ENCODE data around the gene CYB5RL.
A peak's percentile ranks its signal among the peaks of the same experiment; 100 is the strongest.

CYB5RL gene

DNA sequence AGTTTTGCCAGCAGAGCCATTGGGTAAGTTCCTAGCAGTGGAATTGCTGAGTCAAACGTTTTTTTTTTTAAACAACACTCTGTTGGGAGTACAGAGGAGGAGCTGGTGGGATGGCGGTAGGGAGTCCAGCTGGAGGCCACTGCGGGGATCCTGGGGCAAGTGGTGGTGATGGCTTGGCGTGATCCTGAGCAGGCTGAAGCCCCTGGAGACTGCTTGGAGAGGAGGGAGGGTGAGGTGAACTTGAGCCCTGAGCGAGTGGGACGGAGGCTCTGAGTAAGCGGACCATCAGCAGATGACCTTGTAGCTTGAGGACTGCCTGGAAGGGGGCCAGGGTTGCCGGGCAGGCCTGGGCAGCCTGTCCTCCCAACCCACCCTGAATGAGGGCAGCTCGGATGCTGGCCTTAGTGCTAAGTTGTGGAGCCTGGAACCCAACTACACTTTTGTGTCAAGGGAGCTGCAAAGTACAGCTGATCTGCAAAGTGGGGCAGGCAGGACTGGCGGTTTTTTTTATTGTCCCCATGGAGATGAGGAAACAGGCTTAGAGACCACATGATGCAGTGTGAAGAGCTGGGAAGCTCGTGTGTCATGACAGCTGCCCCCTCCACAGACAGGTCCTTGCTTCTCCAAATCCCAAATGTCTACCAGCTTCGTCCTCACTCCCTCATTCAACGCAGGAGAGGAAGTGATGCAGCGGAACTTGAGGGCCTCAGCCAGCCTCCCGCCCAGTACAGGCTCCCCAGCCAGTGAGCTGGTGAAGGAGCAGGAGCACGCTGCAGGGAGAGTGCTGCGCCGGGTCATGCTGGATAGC, 20.4 kb upstream of the CYB5RL start:
- Histone ChIP-seq H2BK120ac (ENCODE audit: low read depth, low read length) (no peak overlapping the region), H3K4me2 (ENCODE audit: low read length, poor library complexity, severe bottlenecking) (no peak overlapping the region), H3K9ac (ENCODE audit: low read length) (peak overlapping the region; percentile 75), H4K8ac (ENCODE audit: low read length) (peak overlapping the region; percentile 15), H3K18ac (ENCODE audit: low read depth in 1 of 2, low read length in 2 of 2) (peak overlapping the region in 1 of 2 experiments; percentile 16), H3K4ac (ENCODE audit: low read depth in 1 of 2, low read length in 2 of 2) (peak overlapping the region in 1 of 2 experiments; percentile 76), H2BK5ac (ENCODE audit: low read depth, low read length, poor library complexity, severe bottlenecking) (no peak overlapping the region), H3K9me3 (ENCODE audit: control insufficient read depth, low read length) (no peaks in the 10 kb centered on the region), H3K36me3 (ENCODE audit: control insufficient read depth in 1 of 2, insufficient read depth in 2 of 2, low read depth in 1 of 2, low read length in 2 of 2) (peaks cover 47 to 81% of the 10 kb centered on the region in 2 experiments), H2BK15ac (ENCODE audit: low read depth, poor library complexity, severe bottlenecking) (no peak overlapping the region), H4K91ac (ENCODE audit: low read length) (no peak overlapping the region), H2BK12ac (ENCODE audit: low read length in 2 of 2) (peak overlapping the region; percentile 30 to 85), H3K79me1 (replicated peaks; ENCODE audit: low read length, poor library complexity, severe bottlenecking) (peaks cover 7% of the 10 kb centered on the region), H3K27ac (ENCODE audit: low read length, poor library complexity, severe bottlenecking) (no peak overlapping the region), H3K4me3 (ENCODE audit: insufficient read depth in 1 of 2, low read depth in 1 of 2, low read length in 2 of 2) (peak overlapping the region in 1 of 2 experiments; percentile 65), H2AFZ (ENCODE audit: low read depth, low read length) (no peak overlapping the region), H3K4me1 (ENCODE audit: control insufficient read depth, insufficient read depth, low read depth, low read length) (peaks cover 17% of the 10 kb centered on the region), H2AK5ac (ENCODE audit: low read length, severe bottlenecking) (no peak overlapping the region), H3K14ac (ENCODE audit: low read length in 2 of 2) (peak overlapping the region in 1 of 2 experiments; percentile 57), H3K23ac (ENCODE audit: low read length in 2 of 2) (peak overlapping the region in 1 of 2 experiments; percentile 19), H3K27me3 (ENCODE audit: control insufficient read depth in 1 of 2, insufficient read depth in 1 of 2, low read length in 2 of 2) (no peaks in the 10 kb centered on the region)
- 70% methylated on average over 18 of the region's 18 CpGs for WGBS
- DNase-seq: peak; percentile 79

DNA sequence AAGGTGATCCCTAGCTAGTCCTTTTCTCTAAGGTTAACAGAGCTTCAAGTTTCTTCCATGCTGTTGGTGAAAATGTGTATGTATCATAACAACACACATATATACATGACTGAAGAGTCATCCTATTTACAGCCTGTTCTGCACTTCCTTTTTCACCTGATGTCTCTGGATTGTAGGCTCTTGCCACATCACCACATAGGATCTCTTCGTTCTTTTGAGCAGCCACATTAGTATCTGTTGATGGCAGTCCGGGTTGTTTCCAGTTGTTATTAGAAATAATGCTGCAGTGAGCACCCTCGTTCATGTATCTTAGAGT, 19.8 kb upstream of the CYB5RL start:
- Histone ChIP-seq H3K27me3 (ENCODE audit: control insufficient read depth in 1 of 2, insufficient read depth in 1 of 2, low read length in 2 of 2) (no peaks in the 10 kb centered on the region), H2BK12ac (ENCODE audit: low read length in 2 of 2) (no peak overlapping the region), H2BK120ac (ENCODE audit: low read depth, low read length) (no peak overlapping the region), H3K23ac (ENCODE audit: low read length in 2 of 2) (no peak overlapping the region), H3K4me3 (ENCODE audit: insufficient read depth in 1 of 2, low read depth in 1 of 2, low read length in 2 of 2) (peak overlapping the region in 1 of 2 experiments; percentile 65), H3K9ac (ENCODE audit: low read length) (peak overlapping the region; percentile 75), H3K27ac (ENCODE audit: low read length, poor library complexity, severe bottlenecking) (no peak overlapping the region), H3K9me3 (ENCODE audit: control insufficient read depth, low read length) (no peaks in the 10 kb centered on the region), H4K8ac (ENCODE audit: low read length) (no peak overlapping the region), H3K79me1 (replicated peaks; ENCODE audit: low read length, poor library complexity, severe bottlenecking) (peaks cover 7% of the 10 kb centered on the region), H2AFZ (ENCODE audit: low read depth, low read length) (no peak overlapping the region), H2BK15ac (ENCODE audit: low read depth, poor library complexity, severe bottlenecking) (no peak overlapping the region), H3K36me3 (ENCODE audit: control insufficient read depth in 1 of 2, insufficient read depth in 2 of 2, low read depth in 1 of 2, low read length in 2 of 2) (peaks cover 51 to 85% of the 10 kb centered on the region in 2 experiments), H2BK5ac (ENCODE audit: low read depth, low read length, poor library complexity, severe bottlenecking) (no peak overlapping the region), H3K18ac (ENCODE audit: low read depth in 1 of 2, low read length in 2 of 2) (peak overlapping the region in 1 of 2 experiments; percentile 50), H3K4me1 (ENCODE audit: control insufficient read depth, insufficient read depth, low read depth, low read length) (peaks cover 17% of the 10 kb centered on the region), H2AK5ac (ENCODE audit: low read length, severe bottlenecking) (no peak overlapping the region), H3K14ac (ENCODE audit: low read length in 2 of 2) (no peak overlapping the region), H3K4ac (ENCODE audit: low read depth in 1 of 2, low read length in 2 of 2) (no peak overlapping the region), H4K91ac (ENCODE audit: low read length) (no peak overlapping the region), H3K4me2 (ENCODE audit: low read length, poor library complexity, severe bottlenecking) (no peak overlapping the region)
- WGBS: 72% methylated on average over 3 of the region's 3 CpGs
- DNase-seq: no peak

DNA sequence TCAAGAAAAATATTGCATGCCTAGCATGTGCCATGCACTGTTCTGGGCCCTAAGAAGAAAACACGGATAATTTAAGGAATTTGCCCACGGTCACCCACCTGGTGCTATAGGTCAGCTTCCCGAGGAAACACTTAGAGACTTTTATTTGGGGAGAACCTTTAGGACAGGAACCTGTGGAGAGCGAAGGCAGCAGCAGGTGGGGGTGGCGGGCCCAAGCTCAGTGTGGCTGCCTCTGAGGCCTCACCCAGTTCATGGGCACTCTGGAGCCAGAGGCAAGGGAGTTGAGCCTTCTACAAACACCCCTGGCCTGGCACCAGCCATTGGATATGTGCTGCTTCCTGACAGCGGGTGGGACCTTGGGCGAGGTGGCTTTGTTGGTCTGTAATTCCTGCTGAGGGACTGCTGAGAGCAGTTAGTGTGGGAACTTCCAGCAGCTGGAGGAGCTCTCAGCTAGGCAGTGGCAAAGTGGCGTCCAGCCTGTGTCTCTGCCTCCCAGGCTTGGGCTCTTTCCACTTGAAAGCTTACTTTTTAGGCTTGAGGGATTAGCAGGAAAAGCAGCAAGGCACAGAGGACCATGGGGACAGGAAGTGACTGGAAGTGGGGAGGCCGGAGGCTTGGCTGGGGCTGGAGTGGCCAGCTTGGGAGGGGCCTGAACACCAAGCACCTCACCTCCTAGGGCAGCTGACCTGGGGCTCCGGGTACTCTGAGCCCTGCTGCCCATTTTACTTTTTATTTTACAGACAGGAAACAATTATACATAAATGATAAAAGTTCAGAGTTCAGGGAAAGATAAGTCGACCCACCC, 19.3 kb upstream of the CYB5RL start:
- peak overlapping the region in 1 of 2 experiments; percentile 57 for H3K4ac ChIP-seq (ENCODE audit: low read depth in 1 of 2, low read length in 2 of 2)
- DNase-seq: peak; percentile 67
- peaks cover 17% of the 10 kb centered on the region for H3K4me1 ChIP-seq (ENCODE audit: control insufficient read depth, insufficient read depth, low read depth, low read length)
- H4K8ac ChIP-seq (ENCODE audit: low read length): no peak overlapping the region
- H2AK5ac ChIP-seq (ENCODE audit: low read length, severe bottlenecking): no peak overlapping the region
- no peak overlapping the region for H4K91ac ChIP-seq (ENCODE audit: low read length)
- H2BK15ac ChIP-seq (ENCODE audit: low read depth, poor library complexity, severe bottlenecking): peak overlapping the region; percentile 60
- peaks cover 8% of the 10 kb centered on the region for H3K79me1 ChIP-seq (replicated peaks; ENCODE audit: low read length, poor library complexity, severe bottlenecking)
- H3K36me3 ChIP-seq (ENCODE audit: control insufficient read depth in 1 of 2, insufficient read depth in 2 of 2, low read depth in 1 of 2, low read length in 2 of 2): peaks cover 55 to 83% of the 10 kb centered on the region in 2 experiments
- H3K23ac ChIP-seq (ENCODE audit: low read length in 2 of 2): no peak overlapping the region
- 72% methylated on average over 9 of the region's 11 CpGs for WGBS
- H3K18ac ChIP-seq (ENCODE audit: low read depth in 1 of 2, low read length in 2 of 2): peak overlapping the region in 1 of 2 experiments; percentile 59
- no peak overlapping the region for H2BK12ac ChIP-seq (ENCODE audit: low read length in 2 of 2)
- H3K14ac ChIP-seq (ENCODE audit: low read length in 2 of 2): no peak overlapping the region
- H2AFZ ChIP-seq (ENCODE audit: low read depth, low read length): no peak overlapping the region
- H3K4me2 ChIP-seq (ENCODE audit: low read length, poor library complexity, severe bottlenecking): no peak overlapping the region
- H3K27ac ChIP-seq (ENCODE audit: low read length, poor library complexity, severe bottlenecking): no peak overlapping the region
- peak overlapping the region in 1 of 2 experiments; percentile 65 for H3K4me3 ChIP-seq (ENCODE audit: insufficient read depth in 1 of 2, low read depth in 1 of 2, low read length in 2 of 2)
- no peaks in the 10 kb centered on the region for H3K9me3 ChIP-seq (ENCODE audit: control insufficient read depth, low read length)
- no peak overlapping the region for H2BK5ac ChIP-seq (ENCODE audit: low read depth, low read length, poor library complexity, severe bottlenecking)
- H3K9ac ChIP-seq (ENCODE audit: low read length): peak overlapping the region; percentile 75
- H2BK120ac ChIP-seq (ENCODE audit: low read depth, low read length): no peak overlapping the region
- H3K27me3 ChIP-seq (ENCODE audit: control insufficient read depth in 1 of 2, insufficient read depth in 1 of 2, low read length in 2 of 2): no peaks in the 10 kb centered on the region

DNA sequence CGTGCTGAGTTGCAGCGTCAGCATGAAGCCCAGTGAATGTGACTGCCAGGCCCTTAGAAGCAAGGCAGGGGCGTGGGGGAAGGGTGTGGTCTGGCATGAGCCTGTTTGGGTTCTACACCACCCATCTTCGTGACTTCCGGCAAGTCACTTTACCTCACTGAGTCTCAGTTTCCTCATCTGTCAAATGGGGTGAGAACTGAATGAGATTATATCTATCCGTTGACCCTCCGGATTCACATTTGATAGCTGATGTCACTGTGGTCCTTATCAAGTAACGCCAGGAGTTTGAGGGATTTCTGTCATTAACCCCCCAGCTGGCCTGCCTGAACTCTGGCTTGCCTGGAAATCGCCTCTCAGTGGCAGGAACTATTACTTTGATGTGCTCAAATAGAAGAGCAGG, 15.7 kb upstream of the CYB5RL start:
- Histone ChIP-seq H3K27ac (ENCODE audit: low read length, poor library complexity, severe bottlenecking) (no peak overlapping the region), H3K4me2 (ENCODE audit: low read length, poor library complexity, severe bottlenecking) (no peak overlapping the region), H3K9ac (ENCODE audit: low read length) (no peak overlapping the region), H2BK15ac (ENCODE audit: low read depth, poor library complexity, severe bottlenecking) (no peak overlapping the region), H2BK12ac (ENCODE audit: low read length in 2 of 2) (no peak overlapping the region), H3K23ac (ENCODE audit: low read length in 2 of 2) (no peak overlapping the region), H3K14ac (ENCODE audit: low read length in 2 of 2) (no peak overlapping the region), H4K91ac (ENCODE audit: low read length) (no peak overlapping the region), H2BK5ac (ENCODE audit: low read depth, low read length, poor library complexity, severe bottlenecking) (no peak overlapping the region), H3K4me1 (ENCODE audit: control insufficient read depth, insufficient read depth, low read depth, low read length) (peaks cover 12% of the 10 kb centered on the region), H3K18ac (ENCODE audit: low read depth in 1 of 2, low read length in 2 of 2) (no peak overlapping the region), H3K36me3 (ENCODE audit: control insufficient read depth in 1 of 2, insufficient read depth in 2 of 2, low read depth in 1 of 2, low read length in 2 of 2) (peaks cover 84 to 87% of the 10 kb centered on the region in 2 experiments), H3K79me1 (replicated peaks; ENCODE audit: low read length, poor library complexity, severe bottlenecking) (peaks cover 13% of the 10 kb centered on the region), H2BK120ac (ENCODE audit: low read depth, low read length) (no peak overlapping the region), H3K9me3 (ENCODE audit: control insufficient read depth, low read length) (no peaks in the 10 kb centered on the region), H2AFZ (ENCODE audit: low read depth, low read length) (no peak overlapping the region), H3K4me3 (ENCODE audit: insufficient read depth in 1 of 2, low read depth in 1 of 2, low read length in 2 of 2) (no peak overlapping the region), H3K4ac (ENCODE audit: low read depth in 1 of 2, low read length in 2 of 2) (no peak overlapping the region), H3K27me3 (ENCODE audit: control insufficient read depth in 1 of 2, insufficient read depth in 1 of 2, low read length in 2 of 2) (no peaks in the 10 kb centered on the region), H4K8ac (ENCODE audit: low read length) (no peak overlapping the region), H2AK5ac (ENCODE audit: low read length, severe bottlenecking) (no peak overlapping the region)
- WGBS: over 99% methylated on average over 8 of the region's 9 CpGs
- no peak for DNase-seq

Data from mesenchymal stem cell (in vitro differentiated cells and primary cell).